Measurements from ENCODE around the gene NFRKB.

The NFRKB gene

DNA sequence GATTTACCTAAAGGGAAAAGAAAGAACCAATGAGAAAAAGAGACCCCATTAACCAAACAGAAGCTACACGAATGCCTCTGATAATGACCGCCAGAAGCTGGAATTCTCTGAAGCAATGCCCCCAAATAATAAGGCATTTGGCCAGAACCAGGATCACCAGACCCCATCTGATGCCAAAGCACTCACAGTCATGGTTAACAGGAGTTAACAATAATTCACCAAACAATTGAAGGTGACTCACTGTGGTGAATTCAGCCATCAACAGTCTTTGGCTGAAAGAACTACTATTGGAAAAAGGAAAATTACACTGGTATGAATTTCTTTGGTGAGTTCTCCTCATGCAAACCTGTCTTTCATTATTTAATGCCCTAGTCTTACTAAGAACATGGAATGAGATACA is 21.9 kb upstream of the NFRKB start:
- TF ChIP-seq, protein P1, sequence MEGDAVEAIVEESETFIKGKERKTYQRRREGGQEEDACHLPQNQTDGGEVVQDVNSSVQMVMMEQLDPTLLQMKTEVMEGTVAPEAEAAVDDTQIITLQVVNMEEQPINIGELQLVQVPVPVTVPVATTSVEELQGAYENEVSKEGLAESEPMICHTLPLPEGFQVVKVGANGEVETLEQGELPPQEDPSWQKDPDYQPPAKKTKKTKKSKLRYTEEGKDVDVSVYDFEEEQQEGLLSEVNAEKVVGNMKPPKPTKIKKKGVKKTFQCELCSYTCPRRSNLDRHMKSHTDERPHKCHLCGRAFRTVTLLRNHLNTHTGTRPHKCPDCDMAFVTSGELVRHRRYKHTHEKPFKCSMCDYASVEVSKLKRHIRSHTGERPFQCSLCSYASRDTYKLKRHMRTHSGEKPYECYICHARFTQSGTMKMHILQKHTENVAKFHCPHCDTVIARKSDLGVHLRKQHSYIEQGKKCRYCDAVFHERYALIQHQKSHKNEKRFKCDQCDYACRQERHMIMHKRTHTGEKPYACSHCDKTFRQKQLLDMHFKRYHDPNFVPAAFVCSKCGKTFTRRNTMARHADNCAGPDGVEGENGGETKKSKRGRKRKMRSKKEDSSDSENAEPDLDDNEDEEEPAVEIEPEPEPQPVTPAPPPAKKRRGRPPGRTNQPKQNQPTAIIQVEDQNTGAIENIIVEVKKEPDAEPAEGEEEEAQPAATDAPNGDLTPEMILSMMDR (conservative IDR thresholded peaks at IDR 0.05; ENCODE audit: low read depth, low read length), result no peak
- H3K27ac ChIP-seq, result no peak overlapping the region
- no peaks in the 10 kb centered on the region for H3K36me3 ChIP-seq (ENCODE audit: insufficient read depth)

DNA sequence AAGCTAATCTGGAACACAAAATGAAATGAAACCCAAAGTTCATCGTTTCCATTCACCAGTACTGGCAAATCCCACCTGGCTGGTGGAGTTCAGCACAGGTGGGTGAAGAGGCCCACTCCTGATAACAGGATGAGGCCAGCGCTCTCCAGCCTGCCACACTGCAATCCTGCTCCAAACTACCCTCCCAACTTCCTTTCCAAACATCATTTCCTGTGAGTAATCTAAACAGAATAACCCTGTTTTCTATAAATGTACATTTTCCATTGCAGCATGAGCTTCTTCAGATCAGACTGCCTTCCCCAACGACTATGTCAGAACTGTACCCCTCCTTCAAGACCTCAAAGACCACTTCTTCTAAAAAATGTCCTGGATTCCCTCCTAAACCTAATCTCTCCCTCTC is 15.9 kb upstream of the NFRKB start:
- no peaks in the 10 kb centered on the region for H3K36me3 ChIP-seq (ENCODE audit: insufficient read depth)
- H3K27ac ChIP-seq, result no peak overlapping the region
- no peaks in the 10 kb centered on the region for H3K79me2 ChIP-seq (ENCODE audit: insufficient read depth, low read depth)
- H3K4me3 ChIP-seq (IDR thresholded peaks at IDR 0.05; ENCODE audit: insufficient read depth, low read depth, low read length), result no peak overlapping the region
- H3K4me2 ChIP-seq, result no peak overlapping the region
- TF ChIP-seq, protein P1 (conservative IDR thresholded peaks at IDR 0.05; ENCODE audit: low read depth, low read length), result no peak
- H3K27me3 ChIP-seq (ENCODE audit: insufficient read depth, low read depth), result no peaks in the 10 kb centered on the region
- H4K20me1 ChIP-seq (ENCODE audit: insufficient read depth), result no peaks in the 10 kb centered on the region
- no peaks in the 10 kb centered on the region for H3K4me1 ChIP-seq (ENCODE audit: low read depth, poor library complexity, severe bottlenecking)
- H3K9ac ChIP-seq, result no peak overlapping the region
- H2AFZ ChIP-seq (ENCODE audit: low read depth), result no peak overlapping the region

More for the DNA sequence above, 21.9 kb upstream of the NFRKB start:
- H2AFZ ChIP-seq (ENCODE audit: low read depth), result no peak overlapping the region
- H3K4me1 ChIP-seq (ENCODE audit: low read depth, poor library complexity, severe bottlenecking), result no peaks in the 10 kb centered on the region
- H4K20me1 ChIP-seq (ENCODE audit: insufficient read depth), result no peaks in the 10 kb centered on the region
- H3K79me2 ChIP-seq (ENCODE audit: insufficient read depth, low read depth), result no peaks in the 10 kb centered on the region
- H3K4me2 ChIP-seq, result no peak overlapping the region
- no peak overlapping the region for H3K9ac ChIP-seq
- H3K4me3 ChIP-seq (IDR thresholded peaks at IDR 0.05; ENCODE audit: insufficient read depth, low read depth, low read length), result no peak overlapping the region
- no peaks in the 10 kb centered on the region for H3K27me3 ChIP-seq (ENCODE audit: insufficient read depth, low read depth)

DNA sequence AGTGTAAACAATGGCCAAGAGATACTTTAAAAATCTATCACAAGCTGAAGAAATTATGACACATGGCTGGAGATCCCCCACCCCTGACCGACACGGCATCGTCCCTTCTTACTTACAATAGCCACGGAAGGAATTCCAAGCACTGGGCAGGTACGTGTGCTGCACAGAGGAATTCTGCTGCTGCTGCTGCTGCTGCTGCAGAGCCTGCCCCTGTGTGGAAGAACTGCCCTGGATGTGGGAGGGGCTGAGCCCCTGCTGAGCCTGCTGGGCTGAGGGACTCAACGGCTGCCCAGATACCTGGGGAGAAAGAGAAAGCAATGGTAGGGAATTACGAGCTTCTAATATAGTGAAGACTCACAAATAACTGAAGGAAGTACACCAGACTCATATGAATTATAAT is 15.0 kb upstream of the NFRKB start:
- H2AFZ ChIP-seq (ENCODE audit: low read depth), result no peak overlapping the region
- no peak overlapping the region for H3K4me3 ChIP-seq (IDR thresholded peaks at IDR 0.05; ENCODE audit: insufficient read depth, low read depth, low read length)
- no peaks in the 10 kb centered on the region for H3K4me1 ChIP-seq (ENCODE audit: low read depth, poor library complexity, severe bottlenecking)
- no peak overlapping the region for H3K27ac ChIP-seq
- no peak overlapping the region for H3K4me2 ChIP-seq
- no peaks in the 10 kb centered on the region for H4K20me1 ChIP-seq (ENCODE audit: insufficient read depth)
- no peaks in the 10 kb centered on the region for H3K27me3 ChIP-seq (ENCODE audit: insufficient read depth, low read depth)
- H3K36me3 ChIP-seq (ENCODE audit: insufficient read depth), result no peaks in the 10 kb centered on the region
- H3K9ac ChIP-seq, result no peak overlapping the region
- TF ChIP-seq, protein P1 (conservative IDR thresholded peaks at IDR 0.05; ENCODE audit: low read depth, low read length), result no peak
- no peaks in the 10 kb centered on the region for H3K79me2 ChIP-seq (ENCODE audit: insufficient read depth, low read depth)

DNA sequence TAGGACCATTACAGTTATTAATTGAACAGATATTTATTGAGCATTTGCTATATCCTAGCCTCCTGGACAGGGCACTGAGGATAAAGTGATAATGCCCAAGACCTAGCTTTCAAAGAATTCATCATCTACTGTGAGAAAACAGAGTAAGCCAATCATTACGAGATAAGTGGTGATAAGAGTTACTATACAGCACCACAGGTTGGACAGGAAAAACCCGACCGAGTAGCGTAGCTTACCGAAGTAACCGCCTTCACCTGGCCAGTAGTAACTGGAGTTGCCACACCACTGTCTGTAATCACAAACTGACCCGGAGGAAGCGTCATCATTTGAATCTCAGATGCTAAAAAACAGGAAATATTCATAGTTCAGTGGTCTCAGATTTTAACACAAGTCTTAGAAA is 10.0 kb upstream of the NFRKB start:
- Histone ChIP-seq H3K9ac (no peak overlapping the region), H3K27ac (no peak overlapping the region), H2AFZ (ENCODE audit: low read depth) (no peak overlapping the region), H3K36me3 (ENCODE audit: insufficient read depth) (no peaks in the 10 kb centered on the region), H4K20me1 (ENCODE audit: insufficient read depth) (no peaks in the 10 kb centered on the region), H3K27me3 (ENCODE audit: insufficient read depth, low read depth) (no peaks in the 10 kb centered on the region), H3K4me1 (ENCODE audit: low read depth, poor library complexity, severe bottlenecking) (no peaks in the 10 kb centered on the region), H3K79me2 (ENCODE audit: insufficient read depth, low read depth) (no peaks in the 10 kb centered on the region), H3K4me2 (no peak overlapping the region), H3K4me3 (IDR thresholded peaks at IDR 0.05; ENCODE audit: insufficient read depth, low read depth, low read length) (no peak overlapping the region)
- TF ChIP-seq, protein P1 (conservative IDR thresholded peaks at IDR 0.05; ENCODE audit: low read depth, low read length), result no peak
